HG03442 (cell line): ENCODE results near the gene TENM4.

Experiments
- ATAC-seq: cut with Tn5 transposase; IDR thresholded peaks from one replicate; pipeline ENCODE4 v1.9.1; 2021; ENCODE audit warnings: mild to moderate bottlenecking, moderate library complexity; ENCODE audit not compliant: unreplicated experiment

TENM4 gene

DNA sequence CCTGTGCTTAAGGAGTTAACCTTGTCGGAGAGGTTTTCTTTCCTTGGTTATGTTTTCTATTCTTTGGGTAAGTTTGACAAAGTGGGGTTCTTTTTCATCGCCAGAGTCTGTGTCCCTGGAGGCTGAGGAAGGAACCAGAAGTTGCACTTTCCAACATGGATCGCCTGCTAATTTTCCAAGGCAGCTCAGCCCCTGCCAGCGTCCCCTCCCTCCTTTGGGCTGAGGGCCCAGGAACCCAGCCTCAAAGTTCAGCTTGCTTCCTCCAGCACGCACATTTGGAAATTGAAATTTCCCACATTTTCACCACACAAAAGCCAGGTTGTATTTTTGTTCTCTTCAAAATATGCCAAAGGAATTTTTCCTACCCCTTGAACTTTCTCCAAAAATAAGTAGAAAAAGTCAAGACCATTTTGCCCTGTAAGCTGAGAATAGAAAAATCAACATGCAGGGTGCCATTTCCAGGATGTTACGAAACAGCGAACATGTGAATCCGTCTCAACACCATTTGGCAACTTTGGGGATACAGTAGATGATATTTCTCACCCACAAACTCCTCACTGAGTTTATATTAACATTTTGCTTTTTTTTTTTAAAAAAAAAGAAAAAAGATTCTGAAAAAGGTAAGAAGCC is 343.5 kb downstream of the TENM4 start:
- ATAC-seq = no peak

DNA sequence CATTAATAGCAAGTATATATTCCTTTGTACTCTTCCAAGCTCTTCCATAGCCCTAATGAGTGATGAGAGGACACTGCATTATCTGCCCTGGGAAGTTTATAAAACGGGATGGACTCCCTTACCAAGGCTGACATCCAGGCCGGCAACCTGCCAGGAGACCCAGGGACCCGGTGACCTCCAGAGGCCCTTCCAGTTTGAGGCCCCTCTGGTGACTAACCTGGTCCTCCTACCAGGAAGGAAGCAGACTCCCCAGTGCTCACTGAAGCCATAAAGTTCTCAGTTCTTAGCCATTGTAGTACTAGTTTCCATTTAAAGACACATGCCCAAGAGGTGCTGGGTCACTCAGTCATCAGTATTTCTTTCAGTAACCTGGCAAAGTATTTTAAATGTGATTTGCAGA is 345.4 kb downstream of the TENM4 start:
- no peak for ATAC-seq

DNA sequence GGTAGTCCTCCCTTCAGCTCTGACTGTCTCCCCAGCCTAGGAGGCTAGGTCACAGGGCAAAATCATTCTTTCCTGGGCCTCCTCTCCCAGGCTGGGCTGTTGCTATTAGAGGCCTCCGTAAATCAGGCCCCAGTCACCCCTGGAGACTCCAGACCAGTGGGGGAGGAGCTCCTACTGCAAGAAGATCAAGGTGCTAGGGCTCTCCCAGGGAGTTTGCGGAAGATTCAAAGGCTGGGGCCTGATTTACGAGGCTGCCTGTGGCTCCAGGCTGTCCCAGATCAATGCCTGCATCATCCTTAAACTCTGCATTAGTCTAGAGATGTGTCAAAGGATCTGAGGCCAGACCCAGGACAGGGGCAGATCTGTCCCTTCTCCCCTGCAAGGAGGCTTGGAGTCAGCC is 346.2 kb downstream of the TENM4 start:
- no peak for ATAC-seq

DNA sequence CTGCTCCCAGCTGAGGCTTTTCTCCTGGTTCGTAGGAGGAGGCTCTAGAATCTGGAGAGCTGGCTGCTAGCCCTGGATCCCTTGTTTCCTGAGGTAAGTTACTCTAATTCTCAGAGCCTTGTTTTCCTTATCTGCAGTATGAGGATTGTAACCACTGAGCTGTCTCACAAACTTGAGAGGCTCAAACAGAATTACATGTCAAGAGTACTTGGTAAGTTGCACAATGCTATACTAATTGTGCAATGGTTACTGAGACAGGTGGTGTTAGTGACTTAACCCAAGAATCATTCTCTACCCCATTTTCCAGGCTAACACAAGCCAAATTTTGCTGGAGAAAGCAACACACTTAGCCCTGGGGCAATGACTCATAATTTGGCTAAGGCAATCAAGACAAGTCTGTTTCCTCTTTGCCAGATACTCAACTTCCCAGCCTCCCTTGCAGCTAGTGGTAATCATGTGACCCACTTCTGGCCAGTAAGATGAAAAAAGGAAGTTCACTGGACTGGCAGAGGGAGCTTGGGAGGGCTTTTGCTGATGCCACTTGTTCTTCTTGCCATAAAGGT is 348.0 kb downstream of the TENM4 start:
- no peak for ATAC-seq

DNA sequence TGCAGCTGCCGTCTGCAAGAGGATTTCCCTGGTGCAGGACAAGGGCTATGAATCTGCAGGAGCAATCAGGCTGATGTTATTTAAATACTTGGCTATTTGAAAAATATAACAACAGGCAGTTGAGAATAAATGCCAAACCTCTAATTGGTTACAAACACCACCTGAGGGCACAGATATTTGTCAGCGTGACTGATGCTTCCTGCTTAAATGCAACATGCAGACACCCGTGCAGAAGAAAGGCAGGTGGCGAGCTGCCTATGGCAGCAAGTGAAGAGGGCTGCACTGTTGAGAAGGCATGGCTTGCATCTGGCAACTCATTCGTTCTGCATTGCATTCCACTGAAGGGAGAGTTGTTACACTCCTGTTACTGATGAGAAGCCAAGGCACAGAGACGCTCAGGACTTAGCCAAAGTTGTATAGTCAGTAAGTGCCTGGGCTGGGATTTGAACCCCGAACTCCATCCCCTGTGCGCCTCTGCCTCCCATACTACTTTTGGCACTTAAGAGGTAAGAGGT is 350.6 kb downstream of the TENM4 start:
- no peak for ATAC-seq

DNA sequence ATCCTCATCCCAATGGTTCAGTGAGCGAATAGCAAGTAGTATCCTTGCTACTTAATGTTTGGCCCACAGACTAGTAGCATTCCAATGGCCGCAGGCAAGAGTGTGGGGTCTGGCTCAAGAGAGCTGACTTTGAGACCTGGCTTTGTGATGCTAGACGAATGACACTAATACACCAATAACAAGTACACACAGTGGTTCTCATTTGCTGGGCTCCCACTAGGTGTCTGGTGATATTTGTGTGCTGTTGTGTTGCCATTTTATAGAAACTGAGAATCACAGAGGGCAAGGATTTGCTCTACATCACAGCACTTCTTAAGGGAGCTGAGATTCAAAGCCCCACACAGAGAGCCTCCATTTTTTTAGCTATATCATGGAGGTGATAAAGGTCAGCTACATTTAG is 351.2 kb downstream of the TENM4 start:
- no peak for ATAC-seq

DNA sequence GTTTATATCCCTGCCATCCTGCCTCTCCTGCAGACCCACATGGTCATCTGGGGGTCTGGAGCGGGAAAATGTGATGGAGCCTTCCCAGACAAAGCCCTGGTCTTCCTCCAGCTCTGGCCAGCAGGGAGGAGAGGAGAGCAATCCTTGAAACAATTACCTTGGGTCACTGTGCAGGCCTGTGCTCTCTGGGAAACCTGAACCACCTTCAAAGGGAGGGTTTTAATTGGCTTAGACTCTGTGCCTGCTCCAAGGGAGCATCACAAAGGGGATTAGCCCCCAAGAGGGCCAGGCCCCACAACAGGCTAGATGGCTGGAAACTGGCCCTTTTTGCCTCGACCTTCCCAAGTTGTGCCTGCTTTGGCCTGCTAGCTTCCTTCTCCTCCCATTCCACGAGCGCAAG is 351.9 kb downstream of the TENM4 start:
- no peak for ATAC-seq

DNA sequence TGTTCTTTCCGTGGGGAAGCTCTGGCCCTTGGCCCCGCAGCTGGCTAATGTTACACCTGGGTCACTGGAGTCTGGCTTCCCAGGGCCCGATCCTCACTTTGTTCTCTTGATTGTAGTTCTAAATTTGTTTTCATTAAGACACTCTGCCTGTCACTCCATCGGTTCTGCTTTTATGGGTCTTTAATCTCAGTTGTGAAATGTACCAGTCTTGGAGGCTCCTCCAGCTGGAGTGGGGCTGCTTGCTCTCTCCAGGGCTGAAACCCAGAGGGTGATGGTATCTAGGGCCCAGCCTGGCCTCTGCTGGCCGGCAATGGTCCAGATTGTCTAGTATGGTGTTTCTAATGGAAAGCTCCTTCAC is 352.9 kb downstream of the TENM4 start:
- ATAC-seq = no peak

DNA sequence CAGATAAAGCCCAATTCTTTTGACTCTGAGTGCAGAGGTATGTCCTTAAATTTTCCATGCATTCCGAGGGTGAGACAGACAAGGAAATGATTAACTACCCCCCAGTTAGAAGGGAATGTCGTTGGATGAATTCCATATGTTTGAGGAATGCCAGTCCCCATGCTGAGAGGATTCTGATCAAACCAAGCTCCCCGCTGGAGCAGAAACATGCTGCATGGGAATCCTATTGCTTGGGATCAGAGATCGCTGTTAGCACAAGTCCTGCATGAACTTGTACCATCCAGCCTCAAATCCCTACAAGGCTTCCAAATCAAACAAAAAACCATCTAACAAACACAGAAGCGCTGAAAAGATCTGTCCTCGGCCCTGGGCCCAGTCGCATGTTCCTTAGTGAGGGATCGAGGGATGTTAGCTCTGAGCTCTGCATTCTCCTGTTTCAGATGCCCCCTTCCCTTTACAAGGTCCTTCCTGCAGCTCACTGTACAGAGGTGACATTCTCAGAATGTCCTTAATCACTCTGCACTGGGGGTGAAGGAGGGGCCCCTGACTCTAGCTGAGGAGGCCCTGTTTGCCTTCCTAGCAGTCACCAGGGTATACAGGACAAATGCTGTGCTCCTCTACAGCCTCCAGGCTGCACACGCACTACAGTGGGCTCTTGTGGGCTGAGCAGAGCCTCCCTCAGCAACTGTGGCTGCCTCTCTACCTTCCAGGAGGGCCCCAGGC is 353.4 kb downstream of the TENM4 start:
- no peak for ATAC-seq

DNA sequence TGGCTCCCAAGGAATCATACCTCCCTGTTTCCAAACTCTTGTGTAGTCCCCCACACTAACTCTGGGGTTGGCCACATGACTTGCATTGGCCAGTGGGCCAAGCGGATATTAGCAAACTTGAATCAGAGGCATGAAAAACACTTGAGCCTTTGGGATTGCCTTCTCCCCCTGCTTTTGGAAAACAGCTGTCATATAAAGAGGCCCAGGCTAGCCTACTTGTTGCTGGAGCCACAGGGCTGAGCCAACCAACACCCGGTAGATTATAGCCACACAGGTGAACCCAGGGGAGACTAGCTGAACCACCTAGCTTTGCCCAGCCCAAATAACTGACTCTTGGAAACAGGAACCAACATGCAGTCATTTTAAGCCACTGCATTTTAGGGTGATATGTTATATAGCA is 354.8 kb downstream of the TENM4 start:
- ATAC-seq = no peak

DNA sequence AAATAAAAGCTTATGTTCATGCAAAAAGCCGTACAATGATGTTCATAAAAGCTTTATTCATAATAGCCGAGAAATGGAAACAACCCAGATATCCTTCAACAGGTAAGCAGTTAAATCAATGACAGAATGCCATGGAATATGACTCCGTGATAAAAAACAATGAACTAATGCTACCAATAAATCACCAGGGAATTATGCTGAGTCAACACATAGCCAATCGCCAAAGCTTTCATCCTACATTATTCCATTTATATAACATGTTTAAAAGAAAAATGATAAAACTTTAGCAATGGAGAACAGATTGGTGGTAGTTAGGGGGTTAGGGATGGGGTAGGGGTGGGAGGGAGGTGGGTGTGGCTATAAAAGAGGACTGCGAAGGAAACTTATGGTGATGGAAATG is 356.4 kb downstream of the TENM4 start:
- ATAC-seq = no peak

DNA sequence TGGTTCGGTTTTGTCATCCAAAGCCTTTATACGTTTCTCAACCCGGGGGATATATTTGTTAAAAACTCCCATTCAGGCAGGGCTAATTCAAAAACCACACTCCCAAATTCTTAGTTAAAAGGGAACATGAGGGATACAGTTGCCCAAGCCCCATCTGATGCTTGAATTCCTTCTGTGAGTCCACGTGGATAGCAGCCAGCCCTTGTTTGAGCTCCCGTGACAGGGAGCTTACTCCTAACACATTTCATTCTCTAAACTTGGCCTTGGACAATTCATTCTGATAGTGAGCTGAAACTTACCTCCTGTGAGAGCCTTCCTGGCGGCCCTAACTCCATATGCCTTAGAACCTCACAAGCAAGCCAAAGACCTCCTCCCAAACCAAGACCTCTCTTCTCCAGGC is 357.5 kb downstream of the TENM4 start:
- no peak for ATAC-seq

DNA sequence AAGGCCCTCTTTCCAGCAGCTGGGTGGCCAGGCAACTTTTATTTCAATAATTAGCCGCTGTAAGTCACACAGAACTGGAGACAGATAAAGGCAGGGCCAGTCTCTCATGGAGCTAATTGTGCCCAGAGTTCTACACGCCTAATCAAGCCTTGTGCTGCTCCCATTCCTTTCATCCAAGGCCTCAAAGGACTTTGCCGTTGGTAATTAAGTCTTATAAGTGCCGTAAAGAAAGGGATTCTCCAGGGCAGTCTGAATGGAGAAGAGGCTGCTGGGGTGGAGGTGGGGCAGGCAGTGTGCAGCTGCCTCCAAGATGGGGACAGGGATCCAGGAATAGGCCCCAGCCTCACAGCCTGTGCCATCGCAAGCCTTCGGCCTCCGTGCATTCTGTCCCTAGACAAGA is 357.9 kb downstream of the TENM4 start:
- no peak for ATAC-seq

DNA sequence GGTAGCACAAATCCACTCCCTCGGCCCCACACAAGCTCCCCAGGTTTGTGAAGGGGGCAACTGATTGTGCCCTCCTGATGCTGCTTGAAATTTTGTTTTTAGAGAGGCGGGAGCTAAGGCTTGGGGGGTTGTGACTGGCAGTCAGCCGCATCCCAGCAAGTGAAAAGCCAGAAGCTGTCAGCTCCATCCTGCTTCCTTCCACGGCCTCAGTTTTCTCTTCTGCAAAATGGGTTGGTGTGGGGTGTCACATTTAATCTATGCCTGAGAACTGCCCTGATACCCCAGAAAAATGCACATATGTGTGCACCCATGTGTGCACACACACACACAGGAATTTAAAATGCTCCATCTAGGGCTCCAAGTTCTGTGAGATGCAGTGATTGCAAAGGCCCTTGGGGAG is 358.6 kb downstream of the TENM4 start:
- no peak for ATAC-seq

DNA sequence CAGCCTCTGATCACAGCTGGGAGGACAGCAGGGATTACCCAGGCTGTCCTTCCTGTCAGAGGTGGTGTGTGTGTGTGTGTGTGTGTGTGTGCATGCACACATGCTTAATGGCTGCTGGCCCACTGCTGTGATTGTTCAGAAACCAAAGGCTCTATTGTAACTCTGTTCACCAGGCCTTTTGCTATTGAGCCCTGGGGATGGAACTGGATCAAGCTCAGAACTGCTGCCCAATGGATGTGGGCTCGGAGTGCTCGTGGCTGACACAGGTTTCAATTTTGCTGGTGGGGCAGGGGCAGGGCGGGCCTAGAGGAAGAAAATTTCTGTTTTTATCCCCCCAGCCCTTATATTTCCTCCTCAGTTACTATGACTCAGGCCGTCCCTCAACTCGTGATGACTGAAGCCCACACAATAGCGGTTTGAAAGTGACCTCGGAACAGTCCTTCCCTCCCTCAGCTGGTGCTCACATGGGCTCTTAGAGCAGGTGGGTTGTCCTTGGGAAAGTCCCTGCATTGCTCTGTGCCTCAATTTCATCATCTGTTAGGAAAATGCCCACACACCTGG is 359.3 kb downstream of the TENM4 start:
- no peak for ATAC-seq

DNA sequence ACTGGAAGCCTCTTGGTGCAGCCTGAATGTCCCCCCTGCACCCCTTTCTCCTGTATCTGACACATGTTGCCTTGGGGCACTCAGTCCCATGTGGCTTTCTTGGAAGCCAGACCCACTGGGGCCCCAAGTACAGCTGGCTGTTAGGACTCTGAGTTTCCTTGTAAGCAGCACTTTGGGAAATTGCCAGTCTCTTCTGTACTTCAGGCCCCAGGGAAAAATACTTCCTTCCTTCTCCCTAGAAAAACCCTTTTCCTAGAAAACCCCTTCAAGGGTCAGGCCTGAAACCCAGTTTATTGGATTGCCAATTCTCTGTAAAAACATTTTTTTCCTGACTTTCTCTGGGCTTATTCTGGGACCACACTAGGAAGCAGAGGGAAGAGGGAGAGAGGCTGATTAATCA is 360.3 kb downstream of the TENM4 start:
- no peak for ATAC-seq

DNA sequence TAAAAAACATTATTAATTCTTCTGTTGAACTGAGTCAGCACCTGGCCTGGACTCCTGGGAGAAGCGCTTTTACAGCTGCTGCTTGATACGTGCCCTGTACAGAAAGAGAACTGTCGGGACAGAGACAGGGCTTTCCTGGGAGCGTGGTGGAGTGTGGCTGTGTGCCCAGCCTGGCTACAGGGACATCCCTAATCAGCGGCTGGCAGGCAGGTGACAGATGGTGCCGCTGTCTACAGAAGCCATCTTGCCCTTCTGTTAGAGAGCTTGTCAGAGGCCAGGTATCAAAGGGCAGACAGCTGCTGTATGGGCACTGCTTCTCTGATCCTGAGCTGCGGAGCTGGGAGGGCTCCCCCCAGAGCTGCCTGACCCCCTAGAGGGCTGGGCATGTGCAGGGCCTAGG is 361.8 kb downstream of the TENM4 start:
- no peak for ATAC-seq

DNA sequence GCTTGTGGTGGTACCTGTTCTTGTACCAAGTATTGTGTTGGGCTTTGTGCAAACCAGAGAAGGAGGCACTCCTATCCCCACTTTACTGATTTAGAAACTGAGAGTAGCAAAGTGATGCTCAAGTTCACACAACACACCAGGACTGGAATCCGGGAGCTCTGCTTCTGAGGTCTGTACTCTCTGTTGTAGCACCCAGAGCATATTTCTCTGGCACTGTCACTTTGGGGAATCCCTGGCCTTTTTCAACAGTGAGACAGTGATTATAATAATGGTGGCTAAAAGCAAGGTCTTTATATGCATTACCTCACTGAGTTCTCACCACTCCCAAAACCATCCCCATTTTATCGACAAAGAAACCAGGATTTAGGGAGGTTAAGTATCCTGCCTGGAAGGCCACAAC is 362.4 kb downstream of the TENM4 start:
- no peak for ATAC-seq

DNA sequence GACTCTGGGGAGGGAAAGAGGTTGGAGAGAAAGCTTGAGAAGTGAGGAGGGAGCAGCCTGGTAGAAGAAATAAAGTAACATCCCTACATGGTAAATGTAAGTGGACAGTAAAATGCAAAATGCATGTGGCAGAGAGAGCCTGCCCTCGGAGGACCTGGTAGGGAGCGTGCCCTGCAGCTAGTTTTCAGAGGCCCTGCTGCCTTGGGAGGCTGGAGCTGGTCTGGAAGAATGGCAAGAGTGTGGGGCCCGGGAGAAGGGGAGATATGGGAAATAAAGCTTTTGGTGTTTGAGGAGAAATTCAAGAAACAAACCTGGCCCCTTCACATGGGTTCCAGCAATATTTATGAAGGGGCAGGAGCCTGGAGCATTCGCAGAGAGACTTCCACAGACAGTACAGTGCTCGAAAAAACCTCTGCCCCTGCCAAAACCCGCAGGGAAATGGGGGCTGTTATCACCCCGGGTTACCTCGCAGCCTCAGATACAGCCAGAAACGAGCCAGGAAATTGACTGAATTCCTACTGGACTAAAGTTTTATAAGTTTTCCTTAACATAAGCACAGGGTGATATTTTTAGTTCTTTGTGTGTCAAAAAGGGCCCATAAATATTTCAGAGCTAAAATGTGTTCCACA is 363.0 kb downstream of the TENM4 start:
- no peak for ATAC-seq

DNA sequence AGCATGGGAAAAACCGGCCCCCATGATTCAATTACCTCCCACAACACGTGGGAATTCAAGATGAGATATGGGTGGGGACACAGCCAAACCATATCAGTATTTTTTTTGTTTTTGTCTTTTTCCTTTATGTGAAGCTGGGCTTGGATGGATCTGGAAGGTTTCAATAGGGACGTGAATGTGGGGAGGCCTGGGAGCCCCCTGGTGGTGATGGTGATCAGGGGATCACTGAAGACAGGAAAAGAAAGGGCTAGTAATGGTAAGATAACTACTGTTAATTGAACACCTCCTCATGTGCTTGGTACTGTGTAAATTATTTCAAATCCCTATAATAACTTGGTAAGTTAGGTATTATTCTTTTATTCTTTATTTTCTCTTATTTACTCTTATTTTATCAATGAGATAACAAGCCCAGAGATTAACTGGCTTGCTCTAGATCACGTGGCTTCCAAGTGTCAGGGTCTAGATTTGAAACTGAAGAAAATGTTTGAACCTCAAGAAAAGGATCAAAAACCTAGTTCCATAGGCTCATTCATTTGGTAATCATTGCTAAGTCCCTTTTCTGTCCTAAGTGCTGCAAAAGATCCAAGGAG is 364.2 kb downstream of the TENM4 start:
- no peak for ATAC-seq

DNA sequence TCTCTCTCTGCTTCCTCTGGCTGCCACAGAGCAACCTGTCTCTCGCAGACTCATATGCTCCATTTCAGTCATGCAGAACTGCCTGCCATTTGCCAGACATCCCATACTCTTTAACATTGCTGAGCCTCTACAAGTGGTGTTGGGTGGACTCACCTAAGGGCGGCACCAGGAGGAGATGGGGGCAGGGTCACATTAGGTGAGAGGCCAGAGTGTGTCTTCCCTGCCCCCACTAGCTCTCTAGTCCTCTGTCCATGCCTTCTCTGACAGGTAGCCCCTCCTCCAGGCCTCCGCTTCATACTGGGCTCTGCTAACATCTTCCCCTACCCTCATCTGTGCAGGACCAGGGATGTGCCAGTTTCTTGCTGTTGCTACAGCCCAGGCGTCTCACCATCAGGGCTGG is 366.3 kb downstream of the TENM4 start:
- no peak for ATAC-seq
